Astrocyte of the spinal cord (primary cell): Measurements from ENCODE around the gene MAT2B.
"Not testable (repeated sequence)": the region's sequence is repeated elsewhere in the genome, so short reads cannot be mapped to it uniquely, and the experiment has no call there.

ENCODE experiments used
- DNase-seq: peaks from one replicate; pipeline ENCODE4 v3.0.0; 2011; ENCODE audit warnings: low read depth, low spot score
- H3K4me3 ChIP-seq: 2 replicates; pipeline ENCODE4 v1.5.1; 2011; ENCODE audit warnings: low read depth, mild to moderate bottlenecking, low read length, moderate library complexity
- in situ Hi-C: cut with HindIII; loops from 2 replicates; pipeline ENCODE4 v1.10.0; 2017; ENCODE audit warnings: low sequenced_read_pairs
- TF ChIP-seq, protein P1 (sequence below): IDR thresholded peaks from 2 replicates; pipeline ENCODE4 v1.5.1; 2012; ENCODE audit warnings: low read depth, mild to moderate bottlenecking, low read length, inconsistent platforms

The MAT2B gene

DNA sequence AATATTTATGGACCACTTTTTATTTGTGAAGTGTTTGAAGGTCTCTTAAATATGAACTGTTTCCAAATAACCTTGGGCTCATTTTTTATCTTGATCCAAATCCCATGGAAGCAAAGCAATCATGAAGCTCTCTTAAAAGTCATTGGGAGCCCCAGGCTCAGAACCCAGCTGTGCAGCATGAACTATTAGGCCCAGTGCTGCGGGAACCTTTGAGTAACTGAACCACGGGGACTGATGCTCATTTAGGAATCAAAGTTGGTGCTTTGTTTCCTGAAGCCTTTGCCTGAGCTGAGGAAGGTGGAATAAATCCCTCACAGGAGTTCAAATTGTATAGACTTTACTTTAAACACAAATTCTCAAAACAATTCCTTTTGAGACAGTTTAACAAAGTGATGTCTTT lies 27.8 kb downstream of the MAT2B start:
- TF ChIP-seq, protein P1, sequence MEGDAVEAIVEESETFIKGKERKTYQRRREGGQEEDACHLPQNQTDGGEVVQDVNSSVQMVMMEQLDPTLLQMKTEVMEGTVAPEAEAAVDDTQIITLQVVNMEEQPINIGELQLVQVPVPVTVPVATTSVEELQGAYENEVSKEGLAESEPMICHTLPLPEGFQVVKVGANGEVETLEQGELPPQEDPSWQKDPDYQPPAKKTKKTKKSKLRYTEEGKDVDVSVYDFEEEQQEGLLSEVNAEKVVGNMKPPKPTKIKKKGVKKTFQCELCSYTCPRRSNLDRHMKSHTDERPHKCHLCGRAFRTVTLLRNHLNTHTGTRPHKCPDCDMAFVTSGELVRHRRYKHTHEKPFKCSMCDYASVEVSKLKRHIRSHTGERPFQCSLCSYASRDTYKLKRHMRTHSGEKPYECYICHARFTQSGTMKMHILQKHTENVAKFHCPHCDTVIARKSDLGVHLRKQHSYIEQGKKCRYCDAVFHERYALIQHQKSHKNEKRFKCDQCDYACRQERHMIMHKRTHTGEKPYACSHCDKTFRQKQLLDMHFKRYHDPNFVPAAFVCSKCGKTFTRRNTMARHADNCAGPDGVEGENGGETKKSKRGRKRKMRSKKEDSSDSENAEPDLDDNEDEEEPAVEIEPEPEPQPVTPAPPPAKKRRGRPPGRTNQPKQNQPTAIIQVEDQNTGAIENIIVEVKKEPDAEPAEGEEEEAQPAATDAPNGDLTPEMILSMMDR, result no peak
- H3K4me3 ChIP-seq, result no peak overlapping the region
- in situ Hi-C loops, result no loop called here

DNA sequence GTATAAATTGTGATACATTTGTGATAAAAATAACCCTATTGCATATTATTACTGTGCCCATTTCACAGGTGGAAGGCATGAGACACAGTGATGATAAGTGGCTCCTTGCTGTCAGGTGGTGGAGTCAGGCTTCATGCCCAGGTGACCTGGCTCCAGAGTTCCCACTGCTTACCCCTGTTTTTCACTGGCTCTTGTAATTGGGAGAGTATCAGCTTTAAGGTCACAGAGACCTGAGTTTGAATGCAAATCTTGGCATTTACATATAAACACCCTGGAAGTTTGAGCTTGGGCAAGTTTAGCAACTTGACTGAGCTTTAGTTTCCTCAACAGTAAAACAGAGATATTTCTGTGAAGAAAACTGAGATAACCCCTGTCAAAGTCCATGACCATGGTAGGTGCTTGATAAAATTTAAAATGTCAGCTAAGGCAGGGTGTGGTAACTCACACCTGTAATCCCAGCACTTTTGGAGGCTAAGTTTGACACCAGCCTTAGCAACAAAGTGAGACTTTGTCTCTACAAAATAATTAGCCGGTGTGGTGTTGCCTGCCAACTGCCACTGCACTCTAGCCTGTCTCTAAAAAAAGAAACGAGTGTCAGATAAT lies 29.2 kb downstream of the MAT2B start:
- in situ Hi-C loops, result no loop called here
- no peak overlapping the region for H3K4me3 ChIP-seq
- TF ChIP-seq, protein P1, result no peak
- no peak for DNase-seq

More for the DNA sequence above, 27.8 kb downstream of the MAT2B start:
- no peak for DNase-seq

DNA sequence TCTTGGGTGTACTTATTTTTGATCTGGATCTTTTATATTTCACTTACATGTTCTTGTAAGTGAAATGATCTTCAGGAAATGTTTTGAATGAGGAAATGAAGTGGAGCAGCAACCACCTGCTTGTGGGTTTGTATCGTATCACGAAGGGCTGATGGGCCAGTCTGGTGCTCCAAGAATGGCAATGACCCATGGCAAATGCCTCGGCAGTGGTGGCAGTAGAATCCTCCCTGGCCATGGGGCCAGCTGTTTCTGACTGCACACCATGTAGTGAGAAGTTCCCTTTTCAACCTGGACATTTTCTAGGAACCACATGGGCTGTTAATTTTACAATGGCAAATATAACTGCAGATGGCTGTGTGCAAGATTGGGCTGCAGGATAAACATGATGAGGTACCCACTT lies 29.9 kb downstream of the MAT2B start:
- TF ChIP-seq, protein P1, result no peak
- no peak for DNase-seq
- H3K4me3 ChIP-seq, result no peak overlapping the region
- in situ Hi-C loops, result no loop called here

DNA sequence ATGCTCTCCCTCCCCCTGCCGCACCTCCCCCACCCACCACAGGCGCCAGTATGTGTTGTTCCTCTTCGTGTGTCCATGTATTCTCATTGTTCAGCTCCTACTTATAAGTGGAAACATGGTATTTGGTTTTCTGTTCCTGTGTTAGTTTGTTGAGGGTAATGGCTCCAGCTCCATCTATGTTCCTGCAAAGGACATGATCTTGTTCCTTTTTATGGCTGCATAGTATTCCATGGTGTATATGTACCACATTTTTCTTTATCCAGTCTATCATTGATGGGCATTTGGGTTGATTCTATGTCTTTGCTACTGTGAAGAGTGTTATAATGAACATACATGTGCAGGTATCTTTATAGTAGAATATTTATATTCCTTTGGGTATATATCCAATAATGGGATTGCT lies 31.0 kb downstream of the MAT2B start:
- in situ Hi-C loops, DNase-seq, H3K4me3 ChIP-seq: not testable (repeated sequence)

DNA sequence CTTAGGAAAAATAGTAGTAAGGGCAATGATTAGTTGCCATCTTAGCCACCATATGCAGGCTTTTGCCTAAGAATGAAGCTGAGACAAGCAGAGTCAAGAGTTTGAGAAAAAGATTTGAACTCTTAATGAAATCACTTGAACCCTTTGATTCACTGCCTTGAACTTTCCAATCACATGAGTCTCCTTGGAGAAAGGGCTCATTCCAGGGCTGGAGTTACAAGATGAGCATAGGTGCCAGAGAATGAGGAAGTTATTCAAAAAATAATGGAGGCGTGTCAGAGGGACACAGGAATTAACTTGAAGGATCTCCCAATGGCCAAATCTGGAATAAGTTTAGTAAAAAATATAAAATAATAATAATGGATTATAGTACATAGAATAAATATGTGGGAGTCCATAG lies 35.3 kb downstream of the MAT2B start:
- TF ChIP-seq, protein P1, result no peak
- in situ Hi-C loops, result no loop called here
- no peak overlapping the region for H3K4me3 ChIP-seq
- DNase-seq, result no peak

DNA sequence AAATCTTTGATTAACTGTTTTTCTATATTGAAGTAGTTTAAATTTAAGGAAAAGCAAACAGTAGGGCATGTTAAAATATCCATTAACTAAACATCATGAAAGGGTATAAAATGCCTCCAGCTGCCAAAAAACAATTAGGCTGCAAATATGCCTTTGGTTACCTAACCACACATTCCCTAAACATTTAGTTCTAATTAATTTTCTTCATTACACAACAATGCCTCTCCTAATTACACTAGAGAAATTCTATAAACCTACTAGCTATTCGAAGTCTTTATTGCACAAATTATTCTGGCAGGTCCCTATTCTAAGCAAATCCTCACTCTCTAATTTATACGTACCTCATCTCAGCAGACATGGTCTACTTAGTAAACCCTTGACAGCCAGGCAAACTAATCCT lies 37.4 kb downstream of the MAT2B start:
- DNase-seq, result no peak
- in situ Hi-C loops, result no loop called here
- H3K4me3 ChIP-seq, result no peak overlapping the region
- TF ChIP-seq, protein P1, result no peak

DNA sequence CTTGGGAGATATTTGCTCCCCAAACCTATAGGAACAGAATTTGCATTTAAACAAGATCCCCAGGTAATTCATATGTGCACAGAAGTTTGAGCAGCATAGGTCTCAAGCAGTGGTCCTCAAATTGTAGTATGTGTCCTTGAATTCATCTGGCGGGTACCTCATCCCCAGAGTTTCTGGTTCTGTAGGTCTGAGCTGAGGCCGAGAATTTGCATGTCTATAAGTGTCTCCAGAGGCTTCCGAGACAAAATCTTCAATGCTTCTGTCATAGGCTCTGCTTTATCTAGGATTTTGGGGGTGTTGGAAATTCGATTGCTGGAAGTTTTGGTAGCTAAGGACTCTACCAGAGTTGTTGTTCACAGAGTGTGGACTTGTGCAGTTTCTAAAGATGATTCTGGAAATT lies 38.6 kb downstream of the MAT2B start:
- no peak for DNase-seq
- no peak overlapping the region for H3K4me3 ChIP-seq
- TF ChIP-seq, protein P1, result no peak
- in situ Hi-C loops, result no loop called here
